B cell (primary cell): ENCODE measurements around the gene SLC7A9. TPM values are rescaled to one million over a fixed set of nuclear protein-coding genes. Genes with fewer than 3 reads are reported as not detected.

Source experiments
- ATAC-seq: fragments of 200-7000 bp; cut with Tn5 transposase; one replicate; pipeline ENCODE4 v1.10.0; 2021; ENCODE audit warnings: low read depth, mild to moderate bottlenecking, moderate number of reproducible peaks, moderate library complexity
- CTCF ChIA-PET: fragments of 350-600 bp; sonication (Branson Sonifier 250); formaldehyde crosslinking; loops from one replicate; lab custom pipeline; 2021; ENCODE audit warnings: antibody characterized with exemption, inconsistent platforms; lab: Charles Lee
- POLR2A ChIA-PET: fragments of 350-600 bp; sonication (Branson Sonifier 250); formaldehyde crosslinking; loops from one replicate; lab custom pipeline; 2021; ENCODE audit warnings: antibody characterized with exemption; lab: Charles Lee
- DNase-seq: peaks from one replicate; pipeline ENCODE4 v3.0.0; 2013
- H2AFZ ChIP-seq: 2 replicates; pipeline ENCODE4 v1.6.1; 2012; ENCODE audit warnings: mild to moderate bottlenecking, low read depth, low read length; ENCODE audit not compliant: insufficient read depth, poor library complexity, severe bottlenecking
- H3K27ac ChIP-seq, 2 donors: 1 replicate in 1 of 2; 2 replicates in 1 of 2; pipeline ENCODE4 v1.5.1; 2012 to 2013; ENCODE audit warnings: low read length in 2 of 2, mild to moderate bottlenecking in 2 of 2, moderate library complexity in 1 of 2
- H3K27me3 ChIP-seq, 4 experiments: fragments of 200-600 bp in 1 of 4; sonication (generic) in 1 of 4; replicated peaks in 1 of 4; 1 replicate in 2 of 4; 2 replicates in 2 of 4; pipeline versions ENCODE4 v1.6.1 to v1.7.0; 2013 to 2016; ENCODE audit warnings: low read length in 3 of 4, mild to moderate bottlenecking in 2 of 4, mixed read lengths in 1 of 4, moderate library complexity in 1 of 4; ENCODE audit not compliant: insufficient read depth in 4 of 4, control insufficient read depth in 3 of 4; ENCODE audit errors: control extremely low read depth in 1 of 4
- H3K36me3 ChIP-seq, 2 experiments: replicated peaks in 1 of 2; 1 replicate in 1 of 2; 2 replicates in 1 of 2; pipeline versions ENCODE4 v1.6.1 to v1.7.1; 2013; ENCODE audit warnings: low read length in 1 of 2; ENCODE audit not compliant: insufficient read depth in 2 of 2, control insufficient read depth in 1 of 2; ENCODE audit errors: control extremely low read depth in 1 of 2, extremely low read depth in 1 of 2
- H3K4me1 ChIP-seq, 2 donors: fragments of 200-600 bp in 1 of 2; sonication (generic) in 1 of 2; 1 replicate in 1 of 2; 2 replicates in 1 of 2; pipeline versions ENCODE4 v1.5.1 to v1.6.1; 2013 to 2017; ENCODE audit warnings: low read length in 2 of 2; ENCODE audit not compliant: control insufficient read depth in 2 of 2, insufficient read depth in 2 of 2
- H3K4me2 ChIP-seq: replicated peaks from 2 replicates; pipeline ENCODE3; 2012; ENCODE audit warnings: mild to moderate bottlenecking, low read depth, low read length; ENCODE audit not compliant: poor library complexity, severe bottlenecking
- H3K4me3 ChIP-seq, 5 experiments: fragments of 200-600 bp in 1 of 5; sonication (generic) in 1 of 5; 1 replicate in 3 of 5; 2 replicates in 2 of 5; pipeline versions ENCODE4 v1.5.1 to v1.7.0; 2011 to 2016; ENCODE audit warnings: low read length in 4 of 5, mild to moderate bottlenecking in 4 of 5, low read depth in 2 of 5, control low read depth in 1 of 5, moderate library complexity in 1 of 5; ENCODE audit not compliant: insufficient read depth in 1 of 5; ENCODE audit errors: control extremely low read depth in 1 of 5, extremely low read depth in 1 of 5
- H3K79me2 ChIP-seq: fragments of 200-600 bp; sonication (generic); one replicate; pipeline ENCODE4 v1.6.0; 2016; ENCODE audit warnings: low read length; ENCODE audit not compliant: control insufficient read depth, insufficient read depth
- H3K9ac ChIP-seq: fragments of 200-600 bp; sonication (generic); 2 replicates; pipeline ENCODE4 v1.6.1; 2017; ENCODE audit warnings: mild to moderate bottlenecking, low read length, moderate library complexity
- H3K9me3 ChIP-seq, 3 donors: one replicate each; pipeline versions ENCODE4 v1.6.1 to v1.7.1; 2013; ENCODE audit warnings: low read length in 2 of 3; ENCODE audit not compliant: control insufficient read depth in 2 of 3, insufficient read depth in 1 of 3; ENCODE audit errors: control extremely low read depth in 1 of 3
- H4K20me1 ChIP-seq: 2 replicates; pipeline ENCODE4 v1.6.0; 2012; ENCODE audit warnings: mild to moderate bottlenecking, low read length; ENCODE audit not compliant: insufficient read depth, control insufficient read depth, poor library complexity, severe bottlenecking
- H3K27ac Mint-ChIP-seq: one replicate; pipeline ENCODE4 v1.8.0; 2021; ENCODE audit warnings: mixed read lengths
- H3K27me3 Mint-ChIP-seq: one replicate; pipeline ENCODE4 v1.8.0; 2021; ENCODE audit warnings: mixed read lengths
- H3K4me1 Mint-ChIP-seq: one replicate; pipeline ENCODE4 v1.8.0; 2021; ENCODE audit warnings: mixed read lengths
- H3K4me3 Mint-ChIP-seq: one replicate; pipeline ENCODE4 v1.8.0; 2021; ENCODE audit warnings: mixed read lengths
- H3K9me3 Mint-ChIP-seq: one replicate; pipeline ENCODE4 v1.8.0; 2022; ENCODE audit warnings: mixed read lengths; ENCODE audit not compliant: insufficient read depth
- EZH2 ChIP-seq: IDR thresholded peaks from 2 replicates; pipeline ENCODE4 v1.6.1; 2012; ENCODE audit warnings: borderline replicate concordance, low read depth, mild to moderate bottlenecking, moderate library complexity, low read length; ENCODE audit not compliant: insufficient read depth, poor library complexity, severe bottlenecking
- WGBS: methylation state at CpG from one replicate; pipeline ENCODE4 v1.1.5; 2013; ENCODE audit warnings: missing lambda C conversion rate; ENCODE audit not compliant: insufficient coverage; 5-methylcytosine and 5-hydroxymethylcytosine counted together
- intact Hi-C: fragments of 100-400 bp; cut with micrococcal nuclease; formaldehyde crosslinking; loops from one replicate; pipeline ENCODE4 v1.10.0; 2022
- polyA plus RNA-seq: library from polyadenylated mRNA; depleted of rRNA; stranded (reverse); fragments of >200 nt; gene quantifications from 2 replicates; pipeline ENCODE4 v1.2.3, GENCODE V29; 2012
- total RNA-seq, 2 donors: library from RNA; stranded (reverse); fragments of 120-200 nt in 1 of 2; gene quantifications; 1 replicate in 1 of 2; 2 replicates in 1 of 2; pipeline versions ENCODE4 v1.2.3 to v1.2.4, GENCODE V29; 2013 to 2022
- TF ChIP-seq, protein P1 (sequence below): fragments of 200-600 bp; IDR thresholded peaks from one replicate; pipeline ENCODE4 v1.8.0; 2022; ENCODE audit warnings: antibody characterized with exemption, mild to moderate bottlenecking

SLC7A9 gene
- total and polyA plus RNA-seq, 2 donors (not counting 1 experiment from before 2014, with no cell fraction given), result 0.19 to 0.62 TPM

DNA sequence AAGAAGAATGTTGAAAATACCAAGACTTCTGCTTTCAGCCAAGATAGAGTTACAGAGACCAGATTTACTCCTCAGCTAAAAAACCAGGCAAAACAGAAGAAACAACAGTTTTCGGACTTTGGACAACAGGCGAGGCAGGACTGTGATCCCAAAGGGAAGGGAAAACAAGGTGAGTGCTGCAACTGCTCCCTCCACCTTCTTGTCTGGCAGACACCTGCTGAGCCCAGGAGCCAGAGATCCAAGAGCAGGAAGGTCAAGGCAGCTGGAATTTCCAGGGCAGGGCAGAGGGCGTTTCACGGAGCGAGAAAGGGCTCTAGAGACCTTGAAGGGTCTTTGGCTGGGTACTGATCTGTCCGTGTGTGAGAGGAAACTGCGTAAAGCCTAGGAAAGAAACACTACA lies 32.9 kb upstream of the SLC7A9 start:
- no peaks in the 10 kb centered on the region for H3K4me1 ChIP-seq
- intact Hi-C loops, result no loop called here
- 89% methylated on average over 2 of the region's 7 CpGs for WGBS
- no peak for ATAC-seq
- H3K79me2 ChIP-seq, result no peaks in the 10 kb centered on the region
- no peaks in the 10 kb centered on the region for H3K27me3 ChIP-seq
- H3K4me3 ChIP-seq, result no peak overlapping the region
- H3K36me3 ChIP-seq, result peaks cover 3% of the 10 kb centered on the region in 2 experiments
- H3K9me3 Mint-ChIP-seq, result peaks cover 4% of the 10 kb centered on the region
- H3K4me3 Mint-ChIP-seq, result no peak overlapping the region
- no peak for DNase-seq
- no peak overlapping the region for H3K27ac ChIP-seq
- no peaks in the 10 kb centered on the region for H3K27me3 Mint-ChIP-seq
- no peak overlapping the region for H3K4me2 ChIP-seq
- TF ChIP-seq, protein P1, sequence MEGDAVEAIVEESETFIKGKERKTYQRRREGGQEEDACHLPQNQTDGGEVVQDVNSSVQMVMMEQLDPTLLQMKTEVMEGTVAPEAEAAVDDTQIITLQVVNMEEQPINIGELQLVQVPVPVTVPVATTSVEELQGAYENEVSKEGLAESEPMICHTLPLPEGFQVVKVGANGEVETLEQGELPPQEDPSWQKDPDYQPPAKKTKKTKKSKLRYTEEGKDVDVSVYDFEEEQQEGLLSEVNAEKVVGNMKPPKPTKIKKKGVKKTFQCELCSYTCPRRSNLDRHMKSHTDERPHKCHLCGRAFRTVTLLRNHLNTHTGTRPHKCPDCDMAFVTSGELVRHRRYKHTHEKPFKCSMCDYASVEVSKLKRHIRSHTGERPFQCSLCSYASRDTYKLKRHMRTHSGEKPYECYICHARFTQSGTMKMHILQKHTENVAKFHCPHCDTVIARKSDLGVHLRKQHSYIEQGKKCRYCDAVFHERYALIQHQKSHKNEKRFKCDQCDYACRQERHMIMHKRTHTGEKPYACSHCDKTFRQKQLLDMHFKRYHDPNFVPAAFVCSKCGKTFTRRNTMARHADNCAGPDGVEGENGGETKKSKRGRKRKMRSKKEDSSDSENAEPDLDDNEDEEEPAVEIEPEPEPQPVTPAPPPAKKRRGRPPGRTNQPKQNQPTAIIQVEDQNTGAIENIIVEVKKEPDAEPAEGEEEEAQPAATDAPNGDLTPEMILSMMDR, result no peak
- no peak for TF ChIP-seq EZH2
- no peaks in the 10 kb centered on the region for H4K20me1 ChIP-seq
- ChIA-PET POLR2A (no interaction called here), CTCF (no interaction called here)
- no peak overlapping the region for H3K27ac Mint-ChIP-seq
- H3K9me3 ChIP-seq, result peaks cover 0 to 9% (median 5%) of the 10 kb centered on the region in 3 donors
- H3K4me1 Mint-ChIP-seq, result no peaks in the 10 kb centered on the region
- no peak overlapping the region for H2AFZ ChIP-seq
- H3K9ac ChIP-seq, result no peak overlapping the region

DNA sequence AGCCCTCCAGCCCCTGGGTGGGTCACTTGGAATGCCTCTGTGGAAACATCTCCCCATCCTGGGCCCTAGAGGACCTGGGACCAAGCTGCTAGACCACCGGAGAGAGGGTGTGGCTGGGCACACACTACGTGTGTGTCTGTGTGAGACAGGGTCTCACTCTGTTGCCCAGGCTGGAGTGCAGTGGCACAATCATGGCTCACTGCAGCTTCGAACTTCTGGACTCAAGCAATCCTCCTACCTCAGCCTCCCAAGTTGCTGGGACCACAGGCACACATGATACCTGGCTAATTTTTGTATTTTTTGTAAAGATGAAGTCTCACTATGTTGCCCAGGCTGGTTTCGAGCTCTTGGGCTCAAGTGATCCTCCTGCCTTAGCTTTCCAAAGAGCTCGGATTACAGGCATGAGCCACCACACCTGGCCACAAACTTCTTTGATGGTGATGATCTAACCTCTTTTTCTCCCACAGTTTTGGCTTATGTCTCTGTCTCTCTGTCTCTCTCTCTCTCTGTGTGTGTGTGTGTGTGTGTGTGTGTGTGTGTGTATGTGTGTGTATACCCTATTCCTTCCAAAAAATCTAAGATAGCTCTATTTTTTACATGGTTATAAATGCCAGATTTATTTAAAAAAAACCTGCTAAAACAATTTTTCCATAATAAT lies 32.1 kb upstream of the SLC7A9 start:
- Histone ChIP-seq H3K79me2 (no peaks in the 10 kb centered on the region), H3K4me2 (no peak overlapping the region), H2AFZ (no peak overlapping the region), H3K9ac (no peak overlapping the region), H3K27ac (no peak overlapping the region), H3K4me3 (no peak overlapping the region), H3K4me1 (no peaks in the 10 kb centered on the region), H3K9me3 (peaks cover 0 to 5% (median 4%) of the 10 kb centered on the region in 3 donors), H4K20me1 (no peaks in the 10 kb centered on the region), H3K27me3 (no peaks in the 10 kb centered on the region), H3K36me3 (peaks cover 3% of the 10 kb centered on the region in 2 experiments)
- DNase-seq (no peak), ATAC-seq (no peak)
- H3K27ac Mint-ChIP-seq, result no peak overlapping the region
- TF ChIP-seq EZH2, result no peak
- TF ChIP-seq, protein P1, result no peak
- H3K4me3 Mint-ChIP-seq, result no peak overlapping the region
- ChIA-PET POLR2A (interaction anchor here (0.7 kb wide), 1 partner anchor 44 kb away, joined by 3 read pairs; no protein-coding TSS in a partner anchor), CTCF (no interaction called here)
- peaks cover 4% of the 10 kb centered on the region for H3K4me1 Mint-ChIP-seq
- H3K9me3 Mint-ChIP-seq, result peaks cover 4% of the 10 kb centered on the region
- H3K27me3 Mint-ChIP-seq, result no peaks in the 10 kb centered on the region
- WGBS, result 100% methylated on average over 2 of the region's 5 CpGs
- intact Hi-C loops, result no loop called here
